GM19099 (cell line): ENCODE measurements around the gene LCN2.

Experiments
- POLR2A ChIP-seq: IDR thresholded peaks from 3 replicates; pipeline ENCODE4 v1.6.1; 2011; ENCODE audit warnings: low read depth; ENCODE audit not compliant: insufficient read length; ENCODE audit errors: extremely low read depth

Gene LCN2

DNA sequence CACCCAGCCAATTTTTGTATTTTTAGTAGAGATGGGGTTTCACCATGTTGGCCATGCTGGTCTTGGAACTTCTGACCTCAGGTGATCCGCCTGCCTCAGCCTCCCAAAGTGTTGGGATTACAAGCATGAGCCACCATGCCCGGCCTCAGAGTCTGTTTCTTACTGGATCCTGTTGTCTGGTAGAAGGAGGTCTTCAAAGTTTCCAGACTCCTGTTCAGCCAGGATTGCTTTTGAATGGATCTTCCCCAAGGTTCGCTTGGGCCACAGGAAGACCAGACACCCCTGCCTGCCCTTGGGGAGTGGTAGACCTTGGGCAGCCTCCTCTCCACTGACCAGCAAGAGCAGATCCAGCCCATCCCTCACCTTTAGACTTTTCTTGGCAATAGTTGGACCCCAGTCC lies 7.6 kb upstream of the LCN2 start:
- no peak for TF ChIP-seq POLR2A

DNA sequence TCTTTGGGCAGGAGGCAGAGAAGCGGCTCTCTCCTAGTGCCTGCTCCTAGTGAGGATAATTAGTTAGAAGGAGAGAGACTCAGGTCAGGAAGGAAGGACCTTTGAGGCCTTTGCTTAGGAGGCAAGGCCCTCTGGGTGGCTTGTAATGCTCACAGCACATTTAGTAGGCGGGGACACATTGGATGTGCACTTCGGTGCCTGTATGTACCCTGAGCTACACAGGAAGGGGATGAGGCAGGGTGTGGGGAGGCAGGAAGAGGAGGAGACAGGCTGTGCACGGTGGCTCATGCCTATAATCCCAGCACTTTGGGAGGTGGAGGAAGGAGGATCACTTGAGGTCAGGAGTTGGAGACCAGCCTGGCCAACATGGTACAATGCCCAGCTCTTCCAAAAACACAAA lies 7.2 kb upstream of the LCN2 start:
- no peak for TF ChIP-seq POLR2A

DNA sequence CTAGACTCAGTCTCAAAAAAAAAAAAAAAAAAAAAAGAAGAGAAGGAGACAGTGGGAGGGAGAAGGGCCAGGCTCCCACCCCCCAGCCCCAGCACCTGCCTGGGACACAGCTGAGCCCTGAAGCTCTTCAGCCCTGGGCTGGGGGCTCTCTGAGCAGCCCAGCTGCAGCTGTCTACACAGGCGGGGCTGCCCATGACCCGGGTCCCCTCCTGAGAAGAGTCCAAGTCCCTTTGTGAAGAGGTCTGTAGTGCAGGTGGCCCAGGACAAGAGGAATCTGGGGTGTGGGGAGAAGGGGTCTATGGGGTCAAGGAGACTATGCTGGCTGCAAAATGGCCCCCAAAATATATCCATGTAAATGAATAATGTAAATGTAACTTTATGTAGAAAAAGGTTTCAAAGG lies 6.7 kb upstream of the LCN2 start:
- TF ChIP-seq POLR2A = no peak

- no peak for TF ChIP-seq POLR2A
Observed at GRCh38 chr9:128143525-128144238, 5.6 kb upstream of the LCN2 start.

DNA sequence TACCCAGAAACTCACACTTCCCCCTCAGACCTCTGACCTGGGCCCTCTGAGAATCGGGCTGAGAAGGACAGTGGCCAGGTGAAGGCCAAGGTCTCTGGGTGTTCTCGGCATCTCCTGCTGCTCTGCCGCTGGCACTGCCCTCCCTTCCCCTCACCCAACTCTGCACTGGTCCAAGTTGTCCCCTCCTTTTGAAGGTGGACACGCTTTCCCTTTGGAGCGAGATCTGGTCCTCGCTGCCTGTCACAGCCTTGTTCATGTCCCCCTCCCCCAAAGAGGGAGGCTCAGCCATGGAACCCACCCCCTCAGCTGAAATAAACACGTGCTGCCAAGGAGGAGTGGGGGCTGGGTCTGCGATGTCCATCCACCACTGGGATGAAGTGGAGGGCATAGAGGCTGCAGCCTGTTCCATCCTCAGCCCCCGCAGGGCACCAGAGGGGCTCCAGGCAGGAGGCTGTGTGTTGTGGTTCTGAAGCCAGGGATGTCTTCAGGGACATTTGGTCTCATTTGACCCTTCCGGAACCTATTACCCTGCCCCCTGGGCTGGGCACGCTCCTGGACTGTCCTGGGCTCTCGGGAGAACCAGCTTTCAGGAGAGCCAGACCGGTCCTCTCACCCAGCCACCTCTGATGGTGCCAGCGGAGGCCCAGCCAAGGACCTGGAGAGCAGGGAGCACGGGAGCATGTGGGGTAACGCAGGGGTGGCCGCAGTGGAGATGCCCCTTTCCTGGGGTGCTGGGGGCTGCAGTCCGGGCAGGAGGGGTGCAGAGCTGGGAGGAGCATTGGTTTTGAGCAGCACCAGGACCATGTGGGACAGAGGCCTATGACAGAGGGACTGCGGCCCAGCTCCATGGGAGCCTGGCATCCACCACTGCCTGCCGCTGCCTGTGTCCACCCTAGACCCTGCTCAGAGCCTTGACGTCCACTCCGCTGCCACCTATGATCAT lies 4.7 kb upstream of the LCN2 start:
- no peak for TF ChIP-seq POLR2A

- no peak for TF ChIP-seq POLR2A
Observed at GRCh38 chr9:128145536-128145935, 3.7 kb upstream of the LCN2 start.

DNA sequence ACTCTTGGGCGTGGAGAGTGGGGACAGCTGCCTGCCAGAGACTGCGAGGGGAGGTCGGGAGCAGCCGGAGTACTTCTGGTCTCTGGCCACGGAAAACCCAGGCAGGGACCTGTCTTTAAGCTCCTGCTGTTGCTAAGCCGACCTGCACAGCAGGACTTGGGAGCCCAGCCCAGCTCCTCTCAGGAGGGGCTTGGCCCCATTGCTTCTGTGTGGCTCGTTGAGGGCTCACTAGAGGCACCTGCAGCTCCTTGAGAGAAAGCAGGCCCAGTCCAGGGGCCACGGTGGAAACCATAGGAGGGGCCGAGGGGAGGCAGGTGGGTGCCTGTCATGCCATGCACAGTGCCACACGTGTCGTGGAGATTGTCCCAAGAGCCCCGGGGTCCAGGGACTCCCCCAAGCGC lies 3.3 kb upstream of the LCN2 start:
- TF ChIP-seq POLR2A = no peak

DNA sequence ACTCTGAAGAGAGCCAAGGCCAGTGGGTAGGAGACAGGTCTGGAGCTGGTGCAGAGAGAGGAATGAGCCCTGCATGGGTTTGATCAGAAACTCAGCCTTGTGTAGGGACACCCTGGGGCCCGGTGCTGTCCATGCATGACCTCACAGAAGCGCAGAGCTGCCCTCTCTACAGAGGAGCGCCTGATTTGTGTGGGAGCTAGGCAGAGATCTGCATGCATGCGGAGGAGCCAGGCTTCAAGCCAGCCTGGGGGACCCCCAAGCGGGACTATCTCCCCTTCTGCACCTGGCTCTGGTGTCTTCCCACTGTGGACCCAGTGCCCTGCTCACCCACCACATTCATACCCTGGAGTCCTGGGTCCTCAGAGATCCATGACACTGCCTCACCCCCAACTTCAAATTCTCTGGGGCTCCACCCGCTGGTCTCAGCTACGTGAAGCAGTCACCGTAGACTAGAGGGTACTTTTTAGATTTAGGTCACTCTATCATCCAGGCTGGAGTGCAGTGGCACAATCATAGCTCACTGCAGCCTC lies 2.6 kb upstream of the LCN2 start:
- TF ChIP-seq POLR2A = no peak

DNA sequence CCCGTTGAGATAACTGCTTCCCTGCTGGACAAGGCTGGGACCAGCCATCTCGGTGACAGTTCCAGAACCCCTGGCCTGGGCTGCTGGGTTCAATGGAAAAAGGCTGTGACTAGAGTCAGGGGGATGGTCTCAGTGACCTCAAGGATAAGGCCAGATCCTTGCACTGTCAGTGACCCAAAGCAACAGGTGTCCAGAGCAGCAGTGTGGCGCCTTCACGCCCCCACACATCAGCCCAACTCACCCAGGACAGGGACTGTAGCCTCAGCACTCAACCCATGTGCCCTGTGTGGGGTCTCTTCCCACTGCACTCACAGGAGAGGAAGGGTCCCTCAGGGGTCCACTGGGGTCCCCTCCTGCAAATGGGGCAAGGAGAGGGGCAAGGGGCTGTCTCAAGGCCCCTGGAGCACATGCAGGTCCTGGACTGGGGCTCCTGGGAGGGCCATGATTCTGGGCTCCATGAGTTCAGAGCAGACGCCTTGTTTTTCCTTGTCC lies 698 bp upstream of the LCN2 start:
- no peak for TF ChIP-seq POLR2A

GRCh38 chr9:128149951-128150593 lies 819 bp downstream of the LCN2 start:
- no peak for TF ChIP-seq POLR2A

- no peak for TF ChIP-seq POLR2A
Observed at GRCh38 chr9:128150594-128151308, 1.5 kb downstream of the LCN2 start.

GRCh38 chr9:128151309-128152132 lies 2.3 kb downstream of the LCN2 start:
- TF ChIP-seq POLR2A = no peak

DNA sequence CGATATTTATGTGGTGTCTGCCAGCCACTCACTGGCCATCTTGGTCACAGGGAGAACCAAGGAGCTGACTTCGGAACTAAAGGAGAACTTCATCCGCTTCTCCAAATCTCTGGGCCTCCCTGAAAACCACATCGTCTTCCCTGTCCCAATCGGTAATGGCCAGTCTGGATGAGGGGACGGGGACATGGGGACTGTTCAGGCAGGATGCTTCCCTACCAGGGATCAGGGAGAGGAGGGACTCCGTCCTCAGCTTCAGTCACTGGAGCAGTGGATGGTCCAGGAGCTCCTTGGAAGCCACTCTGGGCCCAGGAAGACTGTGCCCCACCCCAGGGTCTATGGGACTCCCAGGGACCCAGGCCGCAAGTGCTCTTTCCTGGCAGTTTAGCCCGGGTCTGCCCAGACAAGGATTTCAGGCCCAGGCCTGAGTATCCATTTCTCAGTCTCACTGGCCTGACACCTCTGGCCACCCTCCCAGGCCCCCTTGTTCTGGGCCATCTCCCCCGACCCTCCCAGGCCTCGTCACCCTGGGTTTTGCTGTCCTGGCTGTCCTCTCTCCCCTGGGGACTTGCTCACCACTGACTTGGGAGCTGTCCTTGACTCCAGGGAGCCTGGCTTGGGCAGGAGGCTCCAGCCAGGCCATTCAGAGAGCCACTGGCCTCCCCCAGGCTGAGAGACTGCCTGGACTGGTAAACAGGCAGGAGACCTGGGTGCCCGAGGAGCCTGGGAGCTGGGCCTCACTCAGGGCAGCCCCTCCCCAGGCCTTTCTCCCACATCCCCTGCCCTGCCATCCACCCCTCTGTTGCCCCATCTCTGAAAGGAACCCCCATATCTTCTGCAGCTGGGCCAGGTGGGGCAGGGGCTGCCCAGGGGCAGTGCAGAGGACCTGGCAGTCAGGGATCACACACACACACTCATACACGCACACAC lies 3.1 kb downstream of the LCN2 start:
- no peak for TF ChIP-seq POLR2A
